Ovary (tissue), 9 donors: ENCODE measurements around the gene BATF3. TPM values are rescaled to one million over a fixed set of nuclear protein-coding genes. Genes with fewer than 3 reads are reported as not detected.

Experiments used
- DNase-seq, 5 donors: peaks; one replicate each; pipeline ENCODE4 v3.0.0-alpha.2; 2019 to 2020
- H3K27ac ChIP-seq, 2 donors: fragments of 200-600 bp; one replicate each; pipeline versions ENCODE4 v1.5.1 to v1.8.0; 2019 to 2022
- H3K27me3 ChIP-seq: fragments of 200-600 bp; one replicate; pipeline ENCODE4 v1.8.0; 2022
- H3K36me3 ChIP-seq: fragments of 200-600 bp; sonication (generic); one replicate; pipeline ENCODE4 v1.5.1; 2019
- H3K4me1 ChIP-seq: one replicate; pipeline ENCODE4 v1.8.1; 2013; ENCODE audit warnings: mild to moderate bottlenecking, moderate library complexity; ENCODE audit not compliant: insufficient read depth
- H3K4me3 ChIP-seq: fragments of 200-600 bp; sonication (generic); one replicate; pipeline ENCODE4 v1.5.1; 2017
- H3K9me3 ChIP-seq, 2 donors: fragments of 200-600 bp in 1 of 2; sonication (generic) in 1 of 2; one replicate each; pipeline versions ENCODE4 v1.5.1 to v1.8.1; 2013 to 2019; ENCODE audit warnings: mild to moderate bottlenecking in 1 of 2, moderate library complexity in 1 of 2
- CTCF ChIP-seq, 3 donors: fragments of 450-650 bp in 2 of 3; fragments of 200-600 bp in 1 of 3; IDR thresholded peaks; one replicate each; pipeline versions ENCODE4 v1.5.1 to v1.8.0; 2016 to 2022; ENCODE audit warnings: antibody characterized with exemption in 3 of 3, mild to moderate bottlenecking in 1 of 3
- EP300 ChIP-seq: sonication (generic); formaldehyde crosslinking; IDR thresholded peaks from one replicate; pipeline ENCODE4 v1.6.1; 2017; ENCODE audit warnings: antibody characterized with exemption
- POLR2A ChIP-seq: fragments of 450-650 bp; IDR thresholded peaks from one replicate; pipeline ENCODE4 v1.6.1; 2017; ENCODE audit warnings: antibody characterized with exemption, mild to moderate bottlenecking, moderate library complexity
- WGBS, 3 donors: extraction: QIAGEN DNeasy Blood & Tissue Kit in 1 of 3; methylation state at CpG; one replicate each; pipeline versions ENCODE4 v1.1.5 to v1.1.7; 2013 to 2017; 5-methylcytosine and 5-hydroxymethylcytosine counted together
- intact Hi-C, 4 donors: fragments of 100-400 bp; cut with DNase I; formaldehyde crosslinking; loops; one replicate each; pipeline versions ENCODE4 v1.11.0 to v1.15.1; 2022 to 2023
- polyA plus RNA-seq, 2 donors: library from polyadenylated mRNA; stranded (reverse); fragments of 200-250 nt in 1 of 2; fragments of 350-450 nt in 1 of 2; fragmentation: Illumina TruSeq in 1 of 2; extraction: RNeasy Lipid Tissue Mini Kit (QIAGEN cat#74804) in 1 of 2; gene quantifications; one replicate each; pipeline ENCODE4 v1.2.3, GENCODE V29; 2013 to 2014
- total RNA-seq, 7 donors: library from RNA; depleted of rRNA in 2 of 7; stranded (reverse); fragments of >200 nt in 2 of 7; fragmentation: NEBNext Ultra II Directional in 3 of 7; extraction: Animal tissue kit (Norgen Biotek cat#: 25700) in 3 of 7; gene quantifications; one replicate each; pipeline versions ENCODE4 v1.1.0 to v1.2.4, GENCODE V29; 2016 to 2023
- donor health status: DM: no; HTN: no; CAD: no; lungs with moderate emphysema.
- donor health status: DM: no; HTN: no; CAD: no.
- donor health status: Bipolar disorder and iron deficiency.
- donor health status: DM: yes; HTN: yes; CAD: no.
- donor health status: DM: no; HTN: no; CAD: no.
- donor health status: DM: yes; HTN: yes; CAD: no.

Gene BATF3
- total and polyA plus RNA-seq, 9 donors: 0.71 to 4.2 (median 1.1) TPM

- Histone ChIP-seq H3K4me1 (no peaks in the 10 kb centered on the region), H3K27ac (no peak overlapping the region), H3K4me3 (no peak overlapping the region), H3K9me3 (no peaks in the 10 kb centered on the region), H3K27me3 (no peaks in the 10 kb centered on the region), H3K36me3 (no peaks in the 10 kb centered on the region)
- no peak for TF ChIP-seq POLR2A
- TF ChIP-seq EP300: no peak
- no peak for TF ChIP-seq CTCF (IDR thresholded peaks at IDR 0.05)
- intact Hi-C loops: no loop called here
- no peak for DNase-seq
- WGBS, 3 donors: 94 to 98% (median 96%) methylated on average over 3 of the region's 3 CpGs
Measured at GRCh38 chr1:212674872-212675271, 24.8 kb downstream of the BATF3 start.

GRCh38 chr1:212671342-212672031 lies 28.2 kb downstream of the BATF3 start:
- no peaks in the 10 kb centered on the region for H3K9me3 ChIP-seq
- no peaks in the 10 kb centered on the region for H3K4me1 ChIP-seq
- H3K4me3 ChIP-seq: no peak overlapping the region
- intact Hi-C loops: no loop called here
- H3K27me3 ChIP-seq: no peaks in the 10 kb centered on the region
- TF ChIP-seq CTCF (IDR thresholded peaks at IDR 0.05) (no peak), EP300 (no peak), POLR2A (no peak)
- no peak overlapping the region for H3K27ac ChIP-seq
- DNase-seq: no peak
- 14 to 30% (median 28%) methylated on average over 12 of the region's 12 CpGs for WGBS, 3 donors
- H3K36me3 ChIP-seq: no peaks in the 10 kb centered on the region

GRCh38 chr1:212670882-212671281 lies 28.8 kb downstream of the BATF3 start:
- no peak overlapping the region for H3K4me3 ChIP-seq
- H3K27ac ChIP-seq: no peak overlapping the region
- intact Hi-C loops: no loop called here
- TF ChIP-seq EP300 (no peak), CTCF (IDR thresholded peaks at IDR 0.05) (no peak), POLR2A (no peak)
- no peaks in the 10 kb centered on the region for H3K4me1 ChIP-seq
- no peaks in the 10 kb centered on the region for H3K36me3 ChIP-seq
- H3K9me3 ChIP-seq: no peaks in the 10 kb centered on the region
- H3K27me3 ChIP-seq: no peaks in the 10 kb centered on the region
- no peak for DNase-seq

- intact Hi-C loops: no loop called here
- H3K9me3 ChIP-seq: no peaks in the 10 kb centered on the region
- H3K27ac ChIP-seq: no peak overlapping the region
- WGBS, 3 donors: 91 to 93% (median 92%) methylated on average over 7 of the region's 7 CpGs
- no peak overlapping the region for H3K4me3 ChIP-seq
- no peak for DNase-seq
- no peak for TF ChIP-seq EP300
- TF ChIP-seq POLR2A: no peak
- TF ChIP-seq CTCF (IDR thresholded peaks at IDR 0.05): no peak
- no peaks in the 10 kb centered on the region for H3K36me3 ChIP-seq
- H3K27me3 ChIP-seq: no peaks in the 10 kb centered on the region
- H3K4me1 ChIP-seq: no peaks in the 10 kb centered on the region
Measured at GRCh38 chr1:212670301-212670700, 29.3 kb downstream of the BATF3 start.
